ENCODE results near the gene GPR37.

DNA sequence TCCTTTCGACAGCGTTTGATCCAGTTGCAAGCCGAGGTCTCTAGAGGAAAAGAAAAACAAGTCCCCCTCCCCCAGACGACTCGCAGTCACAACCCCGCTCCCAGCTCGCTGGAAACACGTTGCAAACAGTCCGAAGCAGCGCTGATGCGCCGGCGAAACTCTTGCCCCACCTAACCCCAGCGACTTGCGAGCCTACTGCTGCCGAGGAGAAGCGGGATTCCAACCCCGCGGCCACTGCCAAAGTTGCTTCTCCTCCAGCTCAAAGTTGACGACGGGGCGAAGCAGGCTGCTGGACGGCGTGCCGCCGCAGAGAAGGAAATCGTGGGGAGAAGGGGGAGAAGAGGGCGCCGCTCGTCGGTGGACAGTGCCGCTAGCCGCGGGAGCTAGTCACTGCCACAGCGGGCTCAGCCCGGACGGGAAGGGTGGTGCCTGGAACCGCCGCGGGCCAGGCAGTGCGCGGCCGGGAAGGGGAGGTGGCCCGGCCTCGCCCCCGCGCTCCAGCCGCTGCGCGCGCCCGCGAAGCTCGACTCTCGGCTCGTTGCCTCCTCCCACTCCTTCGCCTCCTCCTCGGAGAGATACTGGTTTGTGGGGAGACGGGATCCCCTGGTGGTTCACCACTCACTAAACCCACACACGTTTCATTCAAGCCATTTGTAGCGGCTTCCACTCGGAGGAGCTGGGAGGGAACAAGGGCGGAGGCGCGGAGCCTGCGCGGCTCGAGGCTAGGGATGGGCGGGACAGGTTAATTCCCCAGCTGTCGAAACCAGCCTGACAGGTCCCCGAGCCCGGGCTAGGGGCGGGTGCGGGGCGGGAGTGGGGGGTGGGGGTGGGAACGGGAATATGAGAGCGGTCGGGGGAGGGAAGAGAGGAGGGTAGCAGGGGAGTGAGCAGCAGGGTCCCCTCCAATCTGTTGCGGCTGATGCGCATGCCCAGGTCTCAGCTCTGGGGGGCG, at the start of gene GPR37:
- TF ChIP-seq CTCF (IDR thresholded peaks at IDR 0.05; ENCODE audit: low read length) (no peak), EZH2 (IDR thresholded peaks at IDR 0.05; ENCODE audit: borderline replicate concordance, low read length) (no peak)

Measured in OCI-LY1 (cell line).